Measurements from ENCODE around the gene MRPL18. TPM values are rescaled to one million over a fixed set of nuclear protein-coding genes. Genes with fewer than 3 reads are reported as not detected.

Gene MRPL18
- total and polyA plus RNA-seq, 9 of the 15 experiments (the other 6 are each of a cell fraction or from before 2014, with no cell fraction given): 149 to 456 (median 196) TPM

DNA sequence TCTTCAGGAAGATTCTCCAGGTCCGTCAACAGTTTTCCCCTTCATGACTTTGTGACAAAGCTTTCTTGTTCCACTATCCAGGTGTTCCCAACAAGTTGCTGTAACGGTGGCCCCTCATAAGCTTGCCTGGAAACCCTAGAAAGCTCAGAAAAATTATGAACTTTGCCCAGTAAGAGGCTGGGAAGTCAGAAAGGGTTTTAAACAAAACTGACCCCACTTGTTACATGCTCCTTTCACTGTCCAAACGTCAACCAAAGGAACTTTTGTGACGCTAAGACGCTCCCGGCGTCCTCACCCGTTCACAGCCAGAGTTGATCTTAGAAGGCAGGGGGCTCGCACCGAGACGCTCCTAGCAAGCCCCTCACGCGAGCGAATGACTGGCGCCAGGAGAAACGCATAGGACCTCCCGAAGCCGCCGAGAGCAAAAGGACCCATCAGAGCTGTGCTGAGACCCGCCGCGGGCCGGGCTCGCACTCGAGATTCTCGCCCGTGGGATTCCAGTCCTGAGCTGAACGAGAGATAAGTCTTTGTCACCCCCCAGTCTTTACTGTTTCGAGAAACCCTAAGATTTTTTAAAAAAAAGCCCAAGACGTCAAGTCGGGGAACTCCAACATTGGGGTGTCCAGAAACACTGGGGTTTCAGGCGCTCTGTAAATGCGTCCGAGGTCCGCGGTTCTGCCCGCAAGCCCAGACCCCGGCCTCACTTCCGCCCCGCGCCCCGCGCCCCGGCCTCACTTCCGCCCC, 29.0 kb upstream of the MRPL18 start (continued):
- no peak for TF ChIP-seq ZNF436 (CRISPR knock-in tag; IDR thresholded peaks at IDR 0.05)
- TF ChIP-seq ETV6 (IDR thresholded peaks at IDR 0.05; ENCODE audit: borderline replicate concordance in 1 of 2, low read depth in 2 of 2, low read length in 1 of 2): no peak
- TF ChIP-seq ETV6 (CRISPR knock-in tag; IDR thresholded peaks at IDR 0.05; ENCODE audit: borderline replicate concordance): no peak
- TF ChIP-seq, protein P1, sequence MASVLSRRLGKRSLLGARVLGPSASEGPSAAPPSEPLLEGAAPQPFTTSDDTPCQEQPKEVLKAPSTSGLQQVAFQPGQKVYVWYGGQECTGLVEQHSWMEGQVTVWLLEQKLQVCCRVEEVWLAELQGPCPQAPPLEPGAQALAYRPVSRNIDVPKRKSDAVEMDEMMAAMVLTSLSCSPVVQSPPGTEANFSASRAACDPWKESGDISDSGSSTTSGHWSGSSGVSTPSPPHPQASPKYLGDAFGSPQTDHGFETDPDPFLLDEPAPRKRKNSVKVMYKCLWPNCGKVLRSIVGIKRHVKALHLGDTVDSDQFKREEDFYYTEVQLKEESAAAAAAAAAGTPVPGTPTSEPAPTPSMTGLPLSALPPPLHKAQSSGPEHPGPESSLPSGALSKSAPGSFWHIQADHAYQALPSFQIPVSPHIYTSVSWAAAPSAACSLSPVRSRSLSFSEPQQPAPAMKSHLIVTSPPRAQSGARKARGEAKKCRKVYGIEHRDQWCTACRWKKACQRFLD (CRISPR knock-in tag; IDR thresholded peaks at IDR 0.05): no peak
- no peak for TF ChIP-seq FUS (optimal IDR thresholded peaks at IDR 0.05; ENCODE audit: low read depth, low read length)
- TF ChIP-seq ERF (CRISPR knock-in tag; IDR thresholded peaks at IDR 0.05): 0 out of 2 replicates have a peak, but pooled peaks have one; percentile 76
- TF ChIP-seq ZNF589 (CRISPR knock-in tag; IDR thresholded peaks at IDR 0.05; ENCODE audit: low read depth): no peak
- no peak for TF ChIP-seq YBX1 (IDR thresholded peaks at IDR 0.05)
- no peak for TF ChIP-seq HIVEP1 (CRISPR knock-in tag; IDR thresholded peaks at IDR 0.05)
- TF ChIP-seq MYBL2 (IDR thresholded peaks at IDR 0.05; ENCODE audit: low read depth): no peak
- TF ChIP-seq MYBL2 (CRISPR knock-in tag; IDR thresholded peaks at IDR 0.05; ENCODE audit: borderline replicate concordance): no peak
- TF ChIP-seq GATA2 (CRISPR knock-in tag; IDR thresholded peaks at IDR 0.05): no peak
- TF ChIP-seq, protein P2, sequence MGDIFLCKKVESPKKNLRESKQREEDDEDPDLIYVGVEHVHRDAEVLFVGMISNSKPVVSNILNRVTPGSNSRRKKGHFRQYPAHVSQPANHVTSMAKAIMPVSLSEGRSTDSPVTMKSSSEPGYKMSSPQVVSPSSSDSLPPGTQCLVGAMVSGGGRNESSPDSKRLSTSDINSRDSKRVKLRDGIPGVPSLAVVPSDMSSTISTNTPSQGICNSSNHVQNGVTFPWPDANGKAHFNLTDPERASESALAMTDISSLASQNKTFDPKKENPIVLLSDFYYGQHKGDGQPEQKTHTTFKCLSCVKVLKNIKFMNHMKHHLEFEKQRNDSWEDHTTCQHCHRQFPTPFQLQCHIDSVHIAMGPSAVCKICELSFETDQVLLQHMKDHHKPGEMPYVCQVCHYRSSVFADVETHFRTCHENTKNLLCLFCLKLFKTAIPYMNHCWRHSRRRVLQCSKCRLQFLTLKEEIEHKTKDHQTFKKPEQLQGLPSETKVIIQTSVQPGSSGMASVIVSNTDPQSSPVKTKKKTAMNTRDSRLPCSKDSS (IDR thresholded peaks at IDR 0.05; ENCODE audit: low read depth, partially characterized antibody): no peak
- TF ChIP-seq HEY1 (CRISPR knock-in tag; IDR thresholded peaks at IDR 0.05; ENCODE audit: borderline replicate concordance): no peak
- no peak for TF ChIP-seq MEF2D (tag; conservative IDR thresholded peaks at IDR 0.05; ENCODE audit: low read depth)
- TF ChIP-seq KLF10 (CRISPR knock-in tag; IDR thresholded peaks at IDR 0.05): no peak
- no peak for TF ChIP-seq BCOR (IDR thresholded peaks at IDR 0.05)
- TF ChIP-seq SREBF1 (IDR thresholded peaks at IDR 0.05; ENCODE audit: borderline replicate concordance, low read depth, low read length): no peak
- TF ChIP-seq HMG20A (CRISPR knock-in tag; conservative IDR thresholded peaks at IDR 0.05): no peak
- no peak for TF ChIP-seq SUPT5H (IDR thresholded peaks at IDR 0.05)
- no peak for TF ChIP-seq RBM15 (IDR thresholded peaks at IDR 0.05; ENCODE audit: insufficient read depth, low read length)
- TF ChIP-seq, protein P3, sequence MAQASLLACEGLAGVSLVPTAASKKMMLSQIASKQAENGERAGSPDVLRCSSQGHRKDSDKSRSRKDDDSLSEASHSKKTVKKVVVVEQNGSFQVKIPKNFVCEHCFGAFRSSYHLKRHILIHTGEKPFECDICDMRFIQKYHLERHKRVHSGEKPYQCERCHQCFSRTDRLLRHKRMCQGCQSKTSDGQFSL (CRISPR knock-in tag; IDR thresholded peaks at IDR 0.05): peak; percentile 41; the same call in 1 of the 2 replicates
- TF ChIP-seq, protein P3 (tag; IDR thresholded peaks at IDR 0.05): no peak
- TF ChIP-seq FOSL1 (tag; conservative IDR thresholded peaks at IDR 0.05): no peak
- no peak for TF ChIP-seq STAG1 (CRISPR knock-in tag; IDR thresholded peaks at IDR 0.05; ENCODE audit: borderline replicate concordance)
- no peak for TF ChIP-seq POLR3A (IDR thresholded peaks at IDR 0.05; ENCODE audit: borderline replicate concordance, extremely low read depth, insufficient read depth, insufficient read length)
- no peak for TF ChIP-seq ZNF717 (CRISPR knock-in tag; IDR thresholded peaks at IDR 0.05)
- TF ChIP-seq ATF7 (IDR thresholded peaks at IDR 0.05): no peak

Measured in K562 (cell line).